ENCODE results near the gene ZDHHC14. TPM values are rescaled to one million over a fixed set of nuclear protein-coding genes. Genes with fewer than 3 reads are reported as not detected.
"Not testable (repeated sequence)": the region's sequence is repeated elsewhere in the genome, so short reads cannot be mapped to it uniquely, and the experiment has no call there.

The ZDHHC14 gene
- total RNA-seq, 2 experiments from 2014 or later, result 10.7 to 12.1 TPM

- CTCF ChIA-PET; POLR2A ChIA-PET; H3K27me3 Mint-ChIP-seq (ENCODE audit: low read depth): not testable (repeated sequence)
These were observed 14.2 kb downstream of the ZDHHC14 start for GRCh38 chr6:157395199-157395598.

DNA sequence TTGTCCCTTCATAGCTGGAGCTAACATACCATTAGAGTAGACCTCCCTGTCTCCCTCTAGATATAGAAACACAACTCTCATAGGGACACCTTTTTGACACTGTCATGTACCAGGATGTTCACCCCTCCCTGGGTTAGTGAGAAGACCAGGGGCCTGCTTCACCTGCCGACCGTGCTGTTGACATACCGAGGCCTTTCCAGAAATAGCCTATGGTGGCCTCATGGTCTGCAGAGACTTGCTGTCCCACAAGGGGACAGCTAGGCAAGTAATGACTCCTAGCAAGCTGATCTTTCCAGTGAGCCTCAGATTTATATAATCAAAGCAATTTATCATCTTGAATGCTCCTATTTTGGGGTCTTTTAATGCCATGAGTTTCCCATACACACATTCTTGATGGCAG is 15.0 kb downstream of the ZDHHC14 start:
- no peaks in the 10 kb centered on the region for H3K4me1 Mint-ChIP-seq (ENCODE audit: low read depth)
- no peaks in the 10 kb centered on the region for H3K27me3 Mint-ChIP-seq (ENCODE audit: low read depth)
- H3K4me3 Mint-ChIP-seq, result no peak overlapping the region
- H3K9me3 Mint-ChIP-seq (ENCODE audit: insufficient read depth), result peaks cover 8% of the 10 kb centered on the region
- CTCF ChIA-PET, result interaction anchor here (1.1 to 1.3 kb wide), 2 partner anchors 131 to 274 kb away, joined by 3 to 4 read pairs; no protein-coding TSS in a partner anchor
- POLR2A ChIA-PET, result no interaction called here
- H3K36me3 Mint-ChIP-seq (ENCODE audit: low read depth), result peaks cover 9% of the 10 kb centered on the region
- ATAC-seq, result no peak
- DNase-seq, result no peak
- H3K27ac Mint-ChIP-seq, result no peak overlapping the region

More at GRCh38 chr6:157395199-157395598, 14.2 kb downstream of the ZDHHC14 start:
- DNase-seq; H3K4me3 Mint-ChIP-seq; ATAC-seq; H3K27ac Mint-ChIP-seq; H3K4me1 Mint-ChIP-seq (ENCODE audit: low read depth): not testable (repeated sequence)
- Mint-ChIP-seq H3K36me3 (ENCODE audit: low read depth) (peaks cover 14% of the 10 kb centered on the region), H3K9me3 (ENCODE audit: insufficient read depth) (peaks cover 16% of the 10 kb centered on the region)

DNA sequence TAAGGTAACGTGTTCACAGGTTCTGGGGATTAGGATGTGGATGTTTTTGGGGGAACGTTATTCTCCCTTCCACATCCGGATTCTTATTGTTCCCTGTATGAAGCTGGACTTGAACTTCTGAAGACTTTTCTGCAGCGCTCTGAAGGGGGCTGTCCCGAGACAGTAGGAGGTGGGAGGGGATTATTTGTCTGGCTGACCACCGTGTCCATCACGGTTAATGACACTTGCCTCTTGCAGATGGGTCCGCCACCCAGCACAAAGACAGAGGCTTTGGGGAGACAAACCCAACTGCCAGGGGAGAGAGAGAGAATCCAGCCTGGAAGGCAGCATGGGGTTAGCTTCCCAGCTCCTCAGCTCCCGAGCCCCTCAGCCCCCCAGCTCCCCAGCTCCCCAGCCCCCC is 16.7 kb downstream of the ZDHHC14 start:
- ChIA-PET POLR2A (no interaction called here), CTCF (interaction anchor here (1.3 kb wide), 1 partner anchor 129 kb away, joined by 4 read pairs; no protein-coding TSS in a partner anchor)
- no peak for ATAC-seq
- no peak overlapping the region for H3K27ac Mint-ChIP-seq
- no peak overlapping the region for H3K4me3 Mint-ChIP-seq
- H3K9me3 Mint-ChIP-seq (ENCODE audit: insufficient read depth), result no peaks in the 10 kb centered on the region
- H3K27me3 Mint-ChIP-seq (ENCODE audit: low read depth), result no peaks in the 10 kb centered on the region
- no peaks in the 10 kb centered on the region for H3K4me1 Mint-ChIP-seq (ENCODE audit: low read depth)
- peaks cover 2% of the 10 kb centered on the region for H3K36me3 Mint-ChIP-seq (ENCODE audit: low read depth)
- no peak for DNase-seq

GRCh38 chr6:157398151-157398550 is 17.2 kb downstream of the ZDHHC14 start:
- ChIA-PET POLR2A (no interaction called here), CTCF (no interaction called here)
- ATAC-seq (no peak), DNase-seq (no peak)
- Mint-ChIP-seq H3K4me3 (no peak overlapping the region), H3K27ac (no peak overlapping the region), H3K27me3 (ENCODE audit: low read depth) (no peaks in the 10 kb centered on the region), H3K36me3 (ENCODE audit: low read depth) (peaks cover 2% of the 10 kb centered on the region), H3K4me1 (ENCODE audit: low read depth) (no peaks in the 10 kb centered on the region), H3K9me3 (ENCODE audit: insufficient read depth) (no peaks in the 10 kb centered on the region)

DNA sequence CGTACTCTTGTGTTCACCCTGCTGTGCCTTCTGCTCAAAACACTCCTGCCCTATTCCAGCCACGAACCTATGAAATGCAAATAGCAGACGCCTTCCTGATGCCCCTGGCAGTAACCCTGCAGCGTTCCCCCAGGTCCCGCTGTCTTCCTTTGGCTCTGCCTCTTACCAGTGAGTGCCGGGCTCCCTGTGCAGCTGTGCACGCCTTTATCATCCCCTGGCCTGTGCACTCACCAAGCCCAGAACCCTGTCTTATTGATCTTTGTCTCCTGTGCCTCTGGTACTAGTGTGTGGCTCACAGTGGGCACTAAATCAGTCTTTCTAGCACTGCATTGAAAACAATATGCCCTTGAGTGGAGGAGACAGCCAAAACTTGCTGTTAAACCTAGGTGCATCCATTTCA is 19.7 kb downstream of the ZDHHC14 start:
- no peaks in the 10 kb centered on the region for H3K4me1 Mint-ChIP-seq (ENCODE audit: low read depth)
- ChIA-PET POLR2A (no interaction called here), CTCF (no interaction called here)
- DNase-seq, result no peak
- no peaks in the 10 kb centered on the region for H3K27me3 Mint-ChIP-seq (ENCODE audit: low read depth)
- ATAC-seq, result no peak
- H3K27ac Mint-ChIP-seq, result no peak overlapping the region
- no peaks in the 10 kb centered on the region for H3K36me3 Mint-ChIP-seq (ENCODE audit: low read depth)
- no peak overlapping the region for H3K4me3 Mint-ChIP-seq
- no peaks in the 10 kb centered on the region for H3K9me3 Mint-ChIP-seq (ENCODE audit: insufficient read depth)

- no peak for ATAC-seq
- Mint-ChIP-seq H3K4me3 (no peak overlapping the region), H3K4me1 (ENCODE audit: low read depth) (no peaks in the 10 kb centered on the region)
These were observed 20.8 kb downstream of the ZDHHC14 start for GRCh38 chr6:157401734-157402338.

DNA sequence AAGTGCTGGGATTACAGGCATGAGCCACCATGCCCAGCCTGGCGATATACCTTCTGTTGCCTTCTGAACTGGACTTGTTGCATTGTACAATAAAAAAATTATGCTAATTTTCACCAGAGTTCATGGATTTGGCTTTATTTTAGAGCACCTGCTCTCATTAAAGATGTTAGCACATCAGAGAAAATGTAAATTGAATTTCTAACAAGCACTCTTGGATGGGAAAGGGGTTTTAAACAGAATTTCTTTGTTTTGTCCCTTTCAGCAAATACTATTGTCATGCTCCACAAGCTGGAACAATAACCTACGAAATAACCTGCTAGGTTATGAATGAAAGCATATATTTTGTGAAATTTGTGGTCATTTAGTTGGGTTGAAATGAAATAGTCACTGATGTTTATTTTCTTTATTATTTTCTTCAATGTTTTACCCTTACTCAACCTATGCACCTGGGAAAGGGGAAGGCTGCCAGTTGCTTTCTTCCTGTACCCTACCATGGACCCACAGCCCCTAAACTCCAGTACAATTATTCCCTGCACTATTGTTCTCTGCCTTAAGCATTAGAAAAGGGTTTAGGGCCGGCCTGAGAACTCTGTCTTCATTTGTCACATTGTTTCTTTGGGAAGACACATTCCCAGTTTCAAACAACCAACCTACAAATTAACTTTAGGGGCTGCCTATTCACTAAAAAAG is 22.2 kb downstream of the ZDHHC14 start:
- CTCF ChIA-PET, result interaction anchor here (0.9 kb wide), 1 partner anchor 124 kb away, joined by 3 read pairs; no protein-coding TSS in a partner anchor
- Mint-ChIP-seq H3K9me3 (ENCODE audit: insufficient read depth) (no peaks in the 10 kb centered on the region), H3K27ac (no peak overlapping the region), H3K27me3 (ENCODE audit: low read depth) (no peaks in the 10 kb centered on the region), H3K4me1 (ENCODE audit: low read depth) (no peaks in the 10 kb centered on the region), H3K4me3 (no peak overlapping the region), H3K36me3 (ENCODE audit: low read depth) (no peaks in the 10 kb centered on the region)
- no peak for ATAC-seq
- POLR2A ChIA-PET, result no interaction called here
- no peak for DNase-seq

More at GRCh38 chr6:157401734-157402338, 20.8 kb downstream of the ZDHHC14 start:
- Mint-ChIP-seq H3K27me3 (ENCODE audit: low read depth) (no peaks in the 10 kb centered on the region), H3K36me3 (ENCODE audit: low read depth) (no peaks in the 10 kb centered on the region), H3K9me3 (ENCODE audit: insufficient read depth) (no peaks in the 10 kb centered on the region), H3K27ac (no peak overlapping the region)
- ChIA-PET POLR2A (no interaction called here), CTCF (no interaction called here)
- no peak for DNase-seq

- ChIA-PET POLR2A (no interaction called here), CTCF (interaction anchor here (0.9 kb wide), 1 partner anchor 124 kb away, joined by 3 read pairs; no protein-coding TSS in a partner anchor)
- Mint-ChIP-seq H3K27me3 (ENCODE audit: low read depth) (no peaks in the 10 kb centered on the region), H3K9me3 (ENCODE audit: insufficient read depth) (no peaks in the 10 kb centered on the region), H3K27ac (no peak overlapping the region), H3K4me3 (no peak overlapping the region), H3K36me3 (ENCODE audit: low read depth) (no peaks in the 10 kb centered on the region), H3K4me1 (ENCODE audit: low read depth) (no peaks in the 10 kb centered on the region)
- ATAC-seq (no peak), DNase-seq (no peak)
These were observed 22.7 kb downstream of the ZDHHC14 start for GRCh38 chr6:157403686-157404051.

DNA sequence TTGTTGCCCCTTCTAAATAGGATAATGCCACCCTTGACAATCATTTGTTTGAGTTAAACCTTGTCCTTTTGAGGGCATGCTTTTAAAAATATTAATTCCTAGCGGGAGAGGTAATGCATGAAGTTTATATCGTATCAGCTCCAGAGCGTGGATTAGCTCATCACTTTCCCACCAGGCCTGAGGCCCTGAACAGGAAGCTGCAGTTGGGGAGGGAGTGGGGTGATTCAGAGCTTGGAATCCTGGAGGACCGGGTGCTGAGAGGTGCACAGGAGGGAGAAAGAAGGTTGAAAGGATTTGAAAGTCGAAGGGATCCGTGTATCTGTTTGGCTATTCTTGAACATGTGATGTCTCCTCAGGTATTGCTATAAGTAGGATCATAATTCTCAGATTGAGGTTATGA is 25.0 kb downstream of the ZDHHC14 start:
- ChIA-PET CTCF (no interaction called here), POLR2A (no interaction called here)
- Mint-ChIP-seq H3K4me1 (ENCODE audit: low read depth) (no peaks in the 10 kb centered on the region), H3K27ac (no peak overlapping the region), H3K36me3 (ENCODE audit: low read depth) (no peaks in the 10 kb centered on the region), H3K4me3 (no peak overlapping the region), H3K27me3 (ENCODE audit: low read depth) (no peaks in the 10 kb centered on the region), H3K9me3 (ENCODE audit: insufficient read depth) (no peaks in the 10 kb centered on the region)
- DNase-seq (no peak), ATAC-seq (no peak)

DNA sequence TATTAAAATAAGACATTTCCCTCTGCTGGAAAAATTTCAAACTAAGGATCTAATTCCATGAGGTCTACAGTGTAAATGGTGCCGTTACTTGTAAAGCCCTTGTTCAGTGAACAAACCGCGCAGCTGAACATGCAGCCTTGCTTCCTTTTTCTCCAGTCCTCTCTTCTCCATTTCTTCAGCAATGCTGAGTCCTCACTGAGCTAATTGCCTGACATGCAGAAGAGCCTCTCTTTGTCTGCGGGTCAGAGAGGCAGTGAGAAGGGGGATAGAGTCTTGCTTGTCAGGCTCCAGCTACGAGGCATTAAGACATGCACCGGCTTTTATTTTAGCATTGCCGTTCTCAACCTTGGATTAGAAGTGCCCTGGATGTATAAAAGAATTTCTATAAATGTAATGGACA is 25.7 kb downstream of the ZDHHC14 start:
- ATAC-seq (no peak), DNase-seq (no peak)
- H3K36me3 Mint-ChIP-seq (ENCODE audit: low read depth), result no peaks in the 10 kb centered on the region
- peaks cover 1% of the 10 kb centered on the region for H3K4me1 Mint-ChIP-seq (ENCODE audit: low read depth)
- H3K9me3 Mint-ChIP-seq (ENCODE audit: insufficient read depth), result no peaks in the 10 kb centered on the region
- no peak overlapping the region for H3K4me3 Mint-ChIP-seq
- CTCF ChIA-PET, result no interaction called here
- POLR2A ChIA-PET, result no interaction called here
- no peak overlapping the region for H3K27ac Mint-ChIP-seq
- H3K27me3 Mint-ChIP-seq (ENCODE audit: low read depth), result no peaks in the 10 kb centered on the region

- Mint-ChIP-seq H3K9me3 (ENCODE audit: insufficient read depth) (no peaks in the 10 kb centered on the region), H3K4me1 (ENCODE audit: low read depth) (peaks cover 1% of the 10 kb centered on the region), H3K36me3 (ENCODE audit: low read depth) (no peaks in the 10 kb centered on the region), H3K4me3 (no peak overlapping the region), H3K27ac (no peak overlapping the region), H3K27me3 (ENCODE audit: low read depth) (no peaks in the 10 kb centered on the region)
- ChIA-PET CTCF (no interaction called here), POLR2A (no interaction called here)
- ATAC-seq (no peak), DNase-seq (no peak)
These were observed 26.7 kb downstream of the ZDHHC14 start for GRCh38 chr6:157407646-157408045.

DNA sequence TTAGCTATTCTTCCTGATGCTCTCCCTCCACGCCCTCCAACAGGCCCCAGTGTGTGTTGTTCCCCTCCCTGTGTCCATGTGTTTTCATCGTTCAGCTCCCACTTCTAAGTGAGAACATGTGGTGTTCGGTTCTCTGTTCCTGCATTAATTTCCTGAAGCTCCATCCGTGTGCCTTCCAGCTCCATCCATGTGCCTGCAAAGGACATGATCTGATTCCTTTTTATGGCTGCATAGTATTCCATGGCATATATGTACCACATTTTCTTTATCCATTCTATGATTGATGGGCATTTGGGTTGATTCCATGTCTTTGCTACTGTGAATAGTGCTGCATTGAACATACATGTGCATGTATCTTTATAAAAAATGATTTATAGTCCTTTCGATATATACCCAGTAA is 27.4 kb downstream of the ZDHHC14 start:
- CTCF ChIA-PET; POLR2A ChIA-PET; H3K27me3 Mint-ChIP-seq (ENCODE audit: low read depth); H3K27ac Mint-ChIP-seq; H3K36me3 Mint-ChIP-seq (ENCODE audit: low read depth); ATAC-seq; H3K4me3 Mint-ChIP-seq; DNase-seq; H3K9me3 Mint-ChIP-seq (ENCODE audit: insufficient read depth); H3K4me1 Mint-ChIP-seq (ENCODE audit: low read depth): not testable (repeated sequence)

GRCh38 chr6:157410045-157410444 is 29.1 kb downstream of the ZDHHC14 start:
- DNase-seq (no peak), ATAC-seq (no peak)
- H3K4me3 Mint-ChIP-seq, result no peak overlapping the region
- no peaks in the 10 kb centered on the region for H3K36me3 Mint-ChIP-seq (ENCODE audit: low read depth)
- ChIA-PET CTCF (no interaction called here), POLR2A (no interaction called here)
- H3K9me3 Mint-ChIP-seq (ENCODE audit: insufficient read depth), result no peaks in the 10 kb centered on the region
- no peak overlapping the region for H3K27ac Mint-ChIP-seq
- no peaks in the 10 kb centered on the region for H3K27me3 Mint-ChIP-seq (ENCODE audit: low read depth)
- H3K4me1 Mint-ChIP-seq (ENCODE audit: low read depth), result peaks cover 1% of the 10 kb centered on the region
